Activated CD8-positive, alpha-beta memory T cell treated with anti-CD3 and anti-CD28 coated beads for 24 hours (primary cell): ENCODE results near the gene LRP1.
"Not testable (repeated sequence)": the region's sequence is repeated elsewhere in the genome, so short reads cannot be mapped to it uniquely, and the experiment has no call there.

ENCODE experiments used
- DNase-seq: peaks from one replicate; pipeline ENCODE4 v3.0.0-alpha.2; 2020

LRP1 gene

DNA sequence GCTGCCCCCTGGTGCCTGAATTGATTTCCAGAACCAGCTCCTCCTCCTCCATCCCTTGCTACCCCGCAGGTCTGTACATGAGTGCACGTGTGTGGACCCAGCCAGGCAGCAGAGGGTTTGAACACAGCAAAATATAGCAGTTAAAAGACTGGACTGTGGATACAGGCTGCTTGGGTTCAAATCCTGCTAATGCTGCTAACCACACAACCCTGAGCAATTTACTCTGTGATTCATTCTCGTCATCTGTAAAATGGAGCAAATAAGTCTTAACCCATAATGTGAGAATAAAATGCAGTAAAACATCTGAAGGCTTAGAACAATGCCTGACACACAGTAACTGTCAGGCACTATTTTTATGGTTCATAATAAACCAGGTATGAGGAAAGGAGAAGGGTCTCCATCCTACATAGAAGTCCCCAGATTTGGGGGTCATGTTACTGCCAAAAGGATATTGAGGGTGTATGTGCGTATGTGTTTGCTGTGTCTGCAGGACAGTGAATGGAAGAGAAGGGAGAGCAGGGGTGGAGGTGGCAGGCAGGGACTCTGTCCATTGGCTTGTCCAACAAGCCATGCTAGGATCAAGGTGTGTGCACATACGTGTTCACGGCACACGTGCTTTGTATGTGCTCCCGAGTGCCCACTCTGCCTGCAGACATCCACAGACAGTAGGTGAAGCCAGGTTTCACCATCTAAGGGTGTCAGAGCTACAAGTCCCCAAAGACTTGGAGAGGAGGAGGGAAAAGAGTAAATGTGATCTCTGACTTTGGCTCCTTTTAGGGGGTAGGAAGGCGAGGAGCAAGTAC lies 15.6 kb upstream of the LRP1 start:
- DNase-seq = no peak

DNA sequence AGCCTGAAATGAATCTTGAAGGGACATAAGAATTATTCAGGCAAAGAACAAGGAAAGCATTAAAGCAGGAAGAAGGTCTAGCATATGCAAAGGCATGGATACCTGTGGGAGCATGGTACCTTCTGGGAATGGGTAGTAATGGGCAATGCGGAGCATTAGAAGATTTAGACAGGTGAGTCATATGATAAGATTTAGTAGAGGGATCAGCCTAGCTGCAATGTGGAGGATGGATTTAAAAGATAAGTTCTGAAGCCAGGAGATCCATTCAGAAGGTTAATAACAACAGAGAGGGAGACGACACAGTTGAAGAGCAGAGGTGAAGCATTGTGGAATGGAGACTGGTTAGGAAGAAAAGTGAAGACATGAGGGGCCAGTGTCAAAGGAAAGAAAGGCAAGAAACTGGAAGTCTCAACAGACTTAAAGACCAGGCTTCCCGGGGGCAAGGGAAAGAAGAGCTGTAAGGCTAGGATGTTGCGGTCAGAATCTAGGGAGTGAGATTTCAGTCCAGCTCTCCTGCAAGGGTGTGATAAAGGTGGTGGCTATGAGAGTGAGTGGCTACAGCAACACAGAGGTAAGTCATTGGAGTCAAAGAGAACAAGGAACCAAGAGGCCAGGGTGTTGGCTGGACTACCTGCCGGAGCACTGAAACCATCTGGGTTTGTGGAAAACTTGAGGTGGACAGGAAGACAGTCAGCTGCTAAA lies 11.6 kb upstream of the LRP1 start:
- DNase-seq = no peak

DNA sequence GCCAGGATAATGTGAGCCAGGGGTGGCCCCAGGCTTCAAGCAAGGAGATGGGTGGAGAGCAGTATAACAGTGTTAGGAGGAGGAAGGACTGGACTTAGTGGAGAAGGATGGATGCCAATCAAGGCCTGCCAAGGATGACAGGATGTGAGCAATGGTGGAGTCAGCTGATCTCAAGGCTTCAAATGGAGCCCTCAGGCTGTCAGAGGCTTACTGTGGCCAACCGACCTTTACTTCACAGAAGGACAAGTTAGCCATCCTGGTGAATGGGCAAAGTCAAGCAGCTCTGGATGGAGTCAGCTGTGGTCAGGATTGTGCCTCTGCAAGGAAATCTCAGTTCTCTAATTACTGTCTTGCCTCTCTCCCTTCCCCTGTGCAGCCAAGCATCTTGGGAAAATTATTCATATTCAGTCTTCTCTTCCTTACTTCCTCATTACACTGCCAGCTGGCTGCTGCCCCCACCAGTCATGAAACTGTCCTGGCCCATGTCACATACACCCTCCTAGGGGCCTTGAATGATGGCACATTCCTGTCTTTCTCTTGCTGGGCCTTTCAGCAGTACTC lies 9.5 kb upstream of the LRP1 start:
- no peak for DNase-seq

DNA sequence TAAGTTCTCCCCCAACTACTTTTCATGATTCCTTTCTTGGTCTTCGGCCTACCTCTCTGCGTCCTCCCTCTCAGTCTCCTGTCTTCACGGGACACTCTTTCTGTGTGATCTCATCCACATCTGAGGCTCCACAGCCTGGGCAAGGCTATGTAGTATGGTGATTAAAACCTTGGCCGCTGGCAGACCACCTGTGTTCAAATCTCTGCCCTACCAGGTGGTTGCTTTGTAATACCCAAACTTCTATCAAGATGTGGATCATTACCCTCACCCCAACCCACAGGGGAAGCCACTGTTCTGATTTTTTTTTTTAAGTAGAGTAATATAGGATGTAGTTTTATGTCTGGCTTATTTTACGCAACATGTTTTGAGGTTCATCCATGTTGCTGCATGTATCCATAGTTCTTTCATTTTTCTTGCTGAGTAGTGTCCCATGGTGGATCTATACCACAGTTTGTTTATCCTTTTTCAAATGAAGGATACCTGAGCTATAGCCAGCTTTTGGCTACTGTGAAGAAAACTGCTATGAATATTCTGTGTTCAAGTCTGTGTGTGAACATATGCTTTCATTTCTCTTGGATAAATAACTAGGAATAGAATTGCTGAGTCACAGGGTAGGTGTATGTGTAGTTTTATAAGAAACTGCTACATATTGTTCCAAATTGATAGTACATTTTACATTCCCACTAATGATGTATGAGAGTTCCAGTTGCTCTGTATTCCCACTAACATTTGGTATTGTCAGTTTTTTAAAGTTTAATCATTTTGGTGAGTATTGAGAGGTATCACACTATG lies 8.8 kb upstream of the LRP1 start:
- DNase-seq = no peak

DNA sequence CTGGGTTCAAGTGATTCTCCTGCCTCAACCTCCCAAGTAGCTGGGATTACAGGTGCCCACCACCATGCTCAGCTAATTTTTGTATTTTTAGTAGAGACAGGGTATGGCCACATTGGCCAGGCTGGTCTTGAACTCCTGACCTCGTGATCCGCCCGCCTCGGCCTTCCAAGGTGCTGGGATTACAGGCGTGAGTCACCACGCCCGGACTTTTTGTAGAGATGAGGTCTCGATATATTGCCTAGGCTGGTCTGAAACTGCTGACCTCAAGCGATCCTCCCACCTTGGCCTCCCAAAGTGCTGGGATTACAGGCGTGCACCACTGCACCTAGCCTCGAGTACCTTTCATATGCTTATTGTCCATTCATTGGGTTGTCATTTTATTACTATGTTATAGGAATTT lies 7.6 kb upstream of the LRP1 start:
- DNase-seq = not testable (repeated sequence)

DNA sequence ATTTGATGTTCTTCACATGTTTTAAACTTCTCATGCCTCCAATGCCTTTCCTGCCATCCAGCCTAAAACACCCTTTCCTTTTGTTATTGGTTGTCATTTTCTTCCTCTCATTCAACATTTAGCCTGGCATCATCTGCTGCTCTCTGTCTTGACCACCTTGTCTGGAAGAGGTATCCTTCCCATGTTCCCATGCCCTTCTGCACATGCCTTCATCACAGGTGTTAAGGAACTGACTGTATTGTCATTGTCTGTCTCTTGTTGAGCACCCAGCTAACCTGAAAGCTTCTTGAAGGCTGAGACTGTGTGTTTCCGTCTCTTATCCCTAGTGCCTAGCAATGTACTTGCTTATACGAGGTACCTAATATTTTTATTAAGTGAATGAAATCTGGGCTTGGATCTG lies 4.5 kb upstream of the LRP1 start:
- DNase-seq = no peak

DNA sequence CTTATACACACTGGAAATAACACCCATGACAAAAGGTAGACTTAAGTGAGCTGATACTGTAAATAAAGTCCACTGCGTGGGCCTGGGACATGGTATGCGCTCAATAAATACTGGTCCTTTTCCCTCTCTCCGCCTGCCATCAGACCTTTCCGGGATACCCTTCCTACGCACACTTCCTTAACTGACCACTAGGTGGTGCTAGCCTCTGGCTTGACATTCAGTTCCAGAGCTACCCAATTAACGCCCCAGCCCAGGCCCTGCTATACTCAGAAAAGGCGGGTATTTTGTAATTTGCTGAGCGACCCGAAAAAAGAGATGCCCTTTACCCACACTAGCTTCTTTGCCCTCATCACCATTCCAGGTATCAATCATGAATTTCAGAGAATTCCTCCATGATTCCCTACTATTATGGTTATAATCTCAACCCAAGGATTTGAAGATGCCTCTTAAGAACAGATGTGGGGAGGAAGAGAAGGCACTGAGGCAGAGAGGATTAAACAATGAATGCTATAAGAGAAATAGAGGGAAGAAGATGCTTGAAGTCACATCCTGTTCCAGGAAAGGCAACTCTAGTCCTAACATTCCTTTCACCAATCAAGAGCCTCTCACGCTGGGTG lies 3.9 kb upstream of the LRP1 start:
- DNase-seq = peak; percentile 85

DNA sequence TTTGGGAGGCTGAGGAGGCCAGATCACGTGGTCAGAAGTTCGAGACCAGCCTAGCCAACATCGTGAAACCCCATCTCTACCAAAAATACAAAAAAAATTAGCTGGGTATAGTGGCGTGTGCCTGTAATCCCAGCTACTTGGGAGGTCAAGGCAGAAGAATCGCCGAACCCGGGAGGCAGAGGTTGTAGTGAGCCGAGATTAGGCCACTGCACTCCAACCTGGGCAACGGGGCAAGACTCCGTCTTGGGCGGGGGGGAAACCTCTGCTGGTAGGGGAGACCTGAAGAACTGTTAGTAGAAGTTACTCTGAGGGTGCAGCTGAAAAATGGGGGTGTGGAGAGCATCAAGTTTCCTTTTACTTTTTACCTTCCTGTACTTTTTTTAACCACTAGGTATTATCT lies 2.2 kb upstream of the LRP1 start:
- no peak for DNase-seq

DNA sequence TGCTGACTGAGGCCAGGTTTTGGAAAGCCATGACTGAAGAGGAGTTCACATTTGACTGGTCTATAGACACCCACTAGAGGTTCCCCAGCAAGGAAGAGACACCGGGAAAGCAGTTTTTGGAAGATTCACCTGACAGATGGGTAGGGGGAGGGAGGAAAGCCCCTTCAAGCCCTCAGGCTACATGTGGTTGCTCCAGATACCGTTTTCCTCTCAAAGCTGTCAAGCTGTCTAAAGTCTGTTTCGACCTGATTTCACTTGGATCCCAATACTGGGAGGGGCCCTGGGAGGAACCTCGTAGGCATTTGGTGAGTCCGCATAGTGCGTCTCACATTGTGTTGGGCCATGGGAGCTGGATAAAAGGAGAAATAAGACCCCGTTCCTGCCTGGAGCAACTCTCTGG lies 1.7 kb upstream of the LRP1 start:
- no peak for DNase-seq

DNA sequence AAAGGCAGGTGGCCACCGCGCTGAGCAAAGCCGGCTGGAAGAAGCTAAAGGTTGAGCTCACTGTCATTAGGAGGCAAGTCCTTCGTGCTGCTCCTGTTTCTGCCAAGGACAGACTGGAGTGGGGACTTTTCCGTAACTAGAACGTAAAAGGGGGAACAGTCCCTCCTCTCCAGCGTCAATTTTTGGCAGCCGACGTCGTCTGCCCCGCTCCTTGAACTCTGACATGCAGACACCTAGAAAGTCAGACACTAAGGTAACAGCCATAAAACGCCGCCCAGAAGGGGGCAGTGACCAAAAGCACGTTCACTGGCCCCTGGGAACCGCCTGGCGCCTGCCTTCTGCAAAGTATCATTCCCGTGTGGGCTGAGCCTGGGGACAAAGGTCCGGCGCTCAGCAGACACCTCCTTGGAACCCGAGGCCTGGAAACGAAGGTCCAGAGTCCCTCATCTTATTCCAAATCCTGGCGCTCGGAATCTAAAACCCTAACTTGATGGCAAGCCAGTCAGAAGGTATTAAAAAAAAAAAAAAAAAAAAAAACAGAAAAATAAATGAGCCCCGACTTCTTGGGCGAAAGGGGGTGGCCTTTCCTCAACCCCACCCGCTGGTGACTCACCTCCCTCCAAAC lies 1.1 kb upstream of the LRP1 start:
- peak; percentile 75 for DNase-seq

DNA sequence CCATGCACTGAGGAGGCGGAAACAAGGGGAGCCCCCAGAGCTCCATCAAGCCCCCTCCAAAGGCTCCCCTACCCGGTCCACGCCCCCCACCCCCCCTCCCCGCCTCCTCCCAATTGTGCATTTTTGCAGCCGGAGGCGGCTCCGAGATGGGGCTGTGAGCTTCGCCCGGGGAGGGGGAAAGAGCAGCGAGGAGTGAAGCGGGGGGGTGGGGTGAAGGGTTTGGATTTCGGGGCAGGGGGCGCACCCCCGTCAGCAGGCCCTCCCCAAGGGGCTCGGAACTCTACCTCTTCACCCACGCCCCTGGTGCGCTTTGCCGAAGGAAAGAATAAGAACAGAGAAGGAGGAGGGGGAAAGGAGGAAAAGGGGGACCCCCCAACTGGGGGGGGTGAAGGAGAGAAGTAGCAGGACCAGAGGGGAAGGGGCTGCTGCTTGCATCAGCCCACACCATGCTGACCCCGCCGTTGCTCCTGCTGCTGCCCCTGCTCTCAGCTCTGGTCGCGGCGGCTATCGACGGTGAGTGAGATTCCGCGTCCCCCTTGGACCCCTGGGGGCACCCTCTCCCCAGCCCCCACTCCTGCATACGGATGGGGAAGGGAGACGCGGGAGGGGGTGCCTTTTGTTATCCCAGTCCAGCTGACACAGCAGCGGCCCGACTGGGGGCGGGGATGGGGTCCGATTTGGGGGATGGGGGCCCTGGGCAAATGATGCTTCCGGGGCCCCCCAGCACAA lies 400 bp downstream of the LRP1 start:
- DNase-seq = no peak

DNA sequence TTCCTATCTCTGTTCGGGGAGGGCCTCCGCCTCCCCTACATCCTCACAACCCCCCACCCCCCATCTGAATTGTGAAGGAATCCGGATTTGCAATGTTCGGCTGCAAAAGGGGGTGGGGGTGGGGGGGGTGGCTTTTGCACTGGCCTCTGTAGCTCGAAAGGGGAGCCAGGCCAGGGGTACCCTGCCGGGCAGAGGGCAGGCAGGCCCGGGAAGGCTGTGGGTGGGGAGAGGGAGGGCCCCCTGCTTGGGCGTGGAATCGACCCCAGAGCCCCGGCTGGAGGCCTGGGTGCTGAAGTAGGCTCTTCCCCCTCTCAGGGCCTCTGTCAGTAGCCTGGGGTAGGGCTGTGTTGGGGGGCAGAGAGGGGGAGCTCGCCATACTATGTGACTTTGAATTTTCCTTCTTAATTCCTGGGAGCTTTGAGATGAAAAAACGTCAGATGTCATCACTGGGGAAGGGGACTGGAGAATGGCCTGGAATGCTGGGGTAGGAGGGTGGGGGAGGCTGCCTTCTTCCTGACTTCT lies 1.1 kb downstream of the LRP1 start:
- no peak for DNase-seq

DNA sequence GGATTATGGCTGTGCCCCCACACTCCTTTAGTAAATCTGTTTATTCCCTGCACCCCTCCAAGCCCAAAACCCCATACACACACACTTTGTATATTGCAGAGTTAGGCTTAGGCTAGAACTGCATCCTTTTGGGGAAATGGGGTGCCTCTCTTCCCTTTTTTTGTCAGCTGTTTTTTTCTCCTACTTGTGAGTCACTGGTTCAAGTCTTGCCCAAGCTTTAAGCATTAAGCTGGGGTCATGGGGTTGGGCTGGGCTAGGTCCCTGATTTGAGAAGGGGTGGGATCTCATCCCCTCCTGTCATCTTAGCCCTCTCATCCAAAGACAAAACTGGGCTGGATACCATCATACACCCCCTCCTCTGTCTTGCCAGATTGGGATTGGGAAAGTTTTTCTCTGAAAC lies 1.6 kb downstream of the LRP1 start:
- no peak for DNase-seq

DNA sequence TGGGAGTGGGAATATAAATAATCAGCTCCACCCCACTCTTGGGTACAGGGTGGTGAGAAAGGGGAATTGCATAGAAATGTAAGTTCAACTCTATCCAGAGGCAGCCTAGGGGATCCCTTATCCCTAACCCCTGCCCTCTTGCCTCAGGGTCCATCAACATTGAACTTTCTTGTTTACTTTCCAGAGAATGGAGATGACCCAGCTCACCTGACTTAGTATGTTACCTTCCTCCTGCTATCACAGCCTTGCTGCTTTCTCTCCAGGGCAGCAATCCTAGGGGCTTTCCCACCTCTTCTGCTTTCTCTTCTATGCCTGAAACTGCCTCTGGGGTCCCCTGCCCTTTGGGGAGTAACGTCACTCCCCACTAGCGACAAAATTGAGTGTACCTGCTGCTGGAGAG lies 2.7 kb downstream of the LRP1 start:
- DNase-seq = no peak

DNA sequence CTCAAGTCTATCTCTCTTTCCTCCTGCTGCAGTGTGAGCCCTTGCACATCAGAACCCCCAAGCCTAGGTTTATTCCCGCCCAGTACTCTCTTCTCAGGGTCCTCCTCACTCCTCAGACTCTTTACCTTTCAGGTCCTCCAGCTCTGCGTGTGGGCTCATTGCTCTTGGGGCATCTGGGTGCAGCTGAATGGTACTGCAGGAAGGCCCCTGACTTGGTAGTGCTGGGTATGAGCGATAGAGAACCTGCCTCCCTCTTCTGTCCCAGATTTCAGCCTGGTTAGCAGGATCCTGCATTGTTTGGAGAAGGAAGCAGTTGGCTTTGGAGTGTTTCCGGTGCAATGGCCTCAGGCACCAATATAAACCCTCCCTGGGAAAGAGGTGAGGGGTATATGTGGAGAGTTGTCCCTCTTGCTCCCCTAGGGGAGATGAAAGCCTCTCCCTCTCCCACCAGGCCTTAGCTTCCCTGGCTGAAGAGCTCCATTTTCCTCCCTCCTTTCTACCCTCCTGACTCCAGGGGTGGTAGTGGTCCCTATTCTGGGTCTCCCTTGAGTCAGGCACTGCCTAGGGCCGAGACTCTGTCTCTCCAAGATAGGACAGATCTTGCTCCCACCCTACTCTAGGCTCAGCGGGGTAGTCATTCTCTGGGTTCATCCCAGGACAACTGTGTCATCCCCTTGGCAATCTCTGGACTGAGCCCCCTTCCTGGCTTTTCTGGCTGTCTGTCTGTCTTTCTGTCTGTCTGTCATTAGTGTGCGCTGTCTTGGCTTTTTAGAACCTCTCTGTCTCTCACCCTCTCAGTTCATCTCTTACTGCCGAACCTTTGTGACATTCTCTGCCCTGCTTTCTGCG lies 3.8 kb downstream of the LRP1 start:
- no peak for DNase-seq

DNA sequence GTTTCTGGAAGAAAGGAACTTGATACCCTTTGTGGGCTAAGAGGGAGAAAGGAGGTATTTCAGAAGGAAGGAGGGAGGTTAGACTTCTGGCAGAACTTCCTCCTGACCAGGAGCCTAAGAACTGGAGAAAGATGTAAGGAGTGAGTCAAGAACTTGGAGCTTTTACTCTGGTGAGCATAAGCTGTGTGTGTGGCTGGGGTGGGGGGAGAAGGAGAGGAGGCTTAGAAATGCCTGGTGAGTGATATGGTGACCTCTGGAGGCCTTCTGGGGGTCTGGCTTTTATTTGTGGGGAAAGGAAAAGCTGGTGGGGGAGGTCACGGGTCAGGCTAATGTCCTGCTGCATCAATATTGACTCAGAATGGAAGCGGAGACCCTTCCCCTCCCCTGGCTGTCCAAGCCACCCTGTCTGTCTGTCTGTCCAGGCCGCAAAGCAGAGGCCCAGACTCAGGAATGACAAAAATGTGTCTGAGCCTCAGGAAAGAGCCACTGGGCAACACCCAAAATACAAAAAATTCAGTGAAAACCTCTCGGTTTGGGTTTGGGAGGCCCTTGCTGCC lies 4.8 kb downstream of the LRP1 start:
- DNase-seq = no peak

DNA sequence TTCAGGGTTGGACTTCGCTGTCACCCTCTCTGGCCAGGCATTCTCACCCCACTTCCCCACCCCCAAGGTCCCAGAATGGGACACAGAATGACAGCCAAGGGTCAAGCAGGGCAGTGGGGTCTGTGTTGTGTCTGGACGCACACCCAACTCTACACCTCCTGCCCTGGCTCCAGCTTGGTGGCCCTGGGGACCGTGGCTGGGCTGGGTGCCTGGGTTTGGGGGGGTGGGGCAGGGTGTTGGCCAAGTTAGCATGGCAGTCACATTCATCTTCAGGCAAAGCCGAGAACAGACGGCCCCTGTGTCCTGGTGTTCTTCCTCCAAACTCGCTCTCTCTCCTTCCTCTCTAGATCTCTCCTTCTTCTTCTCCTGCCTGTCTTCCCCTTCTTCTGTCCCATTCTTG lies 5.6 kb downstream of the LRP1 start:
- no peak for DNase-seq

DNA sequence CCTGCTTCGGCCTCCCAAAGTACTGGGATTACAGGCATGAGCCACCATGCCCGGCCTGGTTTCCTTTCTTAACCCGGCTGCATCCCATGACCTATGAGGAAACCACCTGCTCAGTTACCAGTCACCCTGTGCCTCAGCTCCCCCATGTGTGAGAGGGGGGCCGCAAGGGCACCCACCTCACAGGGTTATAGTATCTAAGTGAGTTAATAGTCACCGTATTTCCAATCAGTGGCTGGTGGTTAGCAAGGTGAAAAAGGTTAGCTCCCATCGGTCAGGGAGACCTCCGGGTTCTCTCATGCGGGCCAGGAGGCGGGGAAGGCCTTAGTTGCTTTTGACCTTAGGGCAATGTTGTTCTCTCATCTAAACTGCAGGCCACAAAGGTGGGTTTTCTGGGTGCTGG lies 6.7 kb downstream of the LRP1 start:
- DNase-seq = no peak

DNA sequence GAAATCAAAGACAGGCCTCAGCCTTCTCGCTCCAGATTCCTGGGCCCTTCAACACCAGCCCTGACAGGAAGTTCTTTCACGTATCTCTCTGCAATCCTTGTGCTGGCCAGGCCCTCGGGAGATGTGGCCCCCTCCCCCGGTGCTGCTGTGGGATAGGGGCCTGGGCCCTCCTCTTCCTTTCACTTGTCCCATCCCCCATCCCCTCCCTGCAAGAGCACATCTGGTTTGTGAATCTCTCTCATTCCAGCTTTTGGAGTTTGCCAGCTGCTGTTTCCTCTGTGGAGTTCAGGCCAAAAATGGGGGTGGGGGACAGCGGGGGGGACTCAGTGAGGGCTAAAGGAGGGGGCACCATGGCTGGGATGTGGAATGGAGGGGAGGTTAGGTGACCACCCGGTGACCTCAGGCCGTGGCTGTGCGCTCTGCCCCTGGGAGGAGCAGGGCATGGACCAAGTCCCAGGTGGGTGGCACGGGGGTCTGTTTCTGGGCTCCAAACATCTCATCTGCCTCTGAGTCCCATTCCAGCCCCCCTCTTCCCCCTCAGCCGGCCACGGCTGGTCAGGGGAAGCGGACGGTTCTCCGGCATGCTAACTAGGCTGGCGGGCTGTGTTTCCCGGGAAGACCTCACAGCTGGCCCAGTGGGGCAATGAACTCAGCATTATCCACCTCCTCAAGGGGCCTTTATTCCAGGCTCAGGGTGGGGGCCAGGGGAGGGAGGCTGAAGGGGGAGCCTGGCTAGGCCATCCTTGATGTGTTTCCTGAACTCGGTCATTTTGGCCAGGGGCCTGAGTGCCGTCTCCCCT lies 7.4 kb downstream of the LRP1 start:
- DNase-seq = no peak
